A549 (cell line): Measurements from ENCODE around the gene PRKN. TPM values are rescaled to one million over a fixed set of nuclear protein-coding genes. Genes with fewer than 3 reads are reported as not detected.

Source experiments
- ATAC-seq, 2 experiments: fragments of 200-7000 bp in 1 of 2; fragments of >200 bp in 1 of 2; cut with Nextera tagmentation in 1 of 2; cut with Tn5 transposase in 1 of 2; 3 replicates each; pipeline versions ENCODE4 v1.8.0 to v1.9.1; 2018 to 2020; ENCODE audit warnings: mild to moderate bottlenecking in 1 of 2, moderate library complexity in 1 of 2
- CTCF ChIA-PET: fragments of 300-600 bp; sonication (Branson Sonifier 250); formaldehyde crosslinking; extraction: SDS; loops from one replicate; lab custom pipeline; 2021; ENCODE audit warnings: antibody characterized with exemption, inconsistent platforms; lab: Yijun Ruan, JAX
- POLR2A ChIA-PET: fragments of 350-600 bp; formaldehyde crosslinking; extraction: SDS; loops from one replicate; lab custom pipeline; 2021; ENCODE audit warnings: antibody characterized with exemption, inconsistent platforms; lab: Yijun Ruan, JAX
- DNase-seq, 2 experiments: peaks; one replicate each; pipeline versions ENCODE4 v3.0.0 to v3.0.0-alpha.2; 2011 to 2016; ENCODE audit warnings: low read depth in 1 of 2, low spot score in 1 of 2
- FAIRE-seq: peaks from 2 replicates; lab custom pipeline; 2011; peaks lifted over from hg19 to GRCh38; lab: Jason Lieb, UNC
- H3K27ac ChIP-seq, 2 experiments: fragments of >200 bp; sonication (Bioruptor Twin); formaldehyde crosslinking; 3 replicates each; pipeline ENCODE4 v1.5.1; 2016 to 2017
- H3K4me1 ChIP-seq: fragments of >200 bp; sonication (Bioruptor Twin); formaldehyde crosslinking; 3 replicates; pipeline ENCODE4 v1.6.1; 2016
- H3K4me2 ChIP-seq: fragments of >200 bp; sonication (Bioruptor Twin); formaldehyde crosslinking; 3 replicates; pipeline ENCODE4 v1.6.1; 2016
- H3K4me3 ChIP-seq: fragments of >200 bp; sonication (Bioruptor Twin); formaldehyde crosslinking; 3 replicates; pipeline ENCODE4 v1.5.1; 2016
- H3K9me3 ChIP-seq: fragments of >200 bp; sonication (Bioruptor Twin); formaldehyde crosslinking; 3 replicates; pipeline ENCODE4 v1.6.1; 2016
- BHLHE40 ChIP-seq: IDR thresholded peaks from 2 replicates; pipeline ENCODE4 v1.6.1; 2012; ENCODE audit warnings: low read depth, low read length, inconsistent platforms
- CEBPB ChIP-seq, 2 experiments: fragments of >200 bp in 1 of 2; sonication (Bioruptor Twin) in 1 of 2; formaldehyde crosslinking in 1 of 2; IDR thresholded peaks; 2 replicates each; pipeline ENCODE4 v1.6.1; 2012 to 2016
- CTCF ChIP-seq: fragments of >200 bp; sonication (Bioruptor Twin); formaldehyde crosslinking; IDR thresholded peaks from 3 replicates; pipeline ENCODE4 v1.5.1; 2016
- E2F6 ChIP-seq: IDR thresholded peaks from 2 replicates; pipeline ENCODE4 v1.6.1; 2012; ENCODE audit warnings: low read depth, borderline replicate concordance
- ELK1 ChIP-seq: fragments of 150-350 bp; IDR thresholded peaks from 2 replicates; pipeline ENCODE4 v1.6.1; 2014; ENCODE audit warnings: low read depth, mild to moderate bottlenecking, low read length
- EP300 ChIP-seq, 2 experiments: fragments of >200 bp; sonication (Bioruptor Twin); formaldehyde crosslinking; IDR thresholded peaks; 2 replicates in 1 of 2; 3 replicates in 1 of 2; pipeline ENCODE4 v1.6.1; 2016 to 2017
- ESRRA ChIP-seq: fragments of 150-350 bp; IDR thresholded peaks from 2 replicates; pipeline ENCODE4 v1.6.1; 2014; ENCODE audit warnings: mild to moderate bottlenecking, low read length, borderline replicate concordance
- FOSL2 ChIP-seq, 2 experiments: fragments of 450-650 bp in 1 of 2; fragments of >200 bp in 1 of 2; sonication (Bioruptor Twin) in 1 of 2; formaldehyde crosslinking; IDR thresholded peaks; 2 replicates each; pipeline versions ENCODE4 v1.5.0 to v1.6.1; 2016 to 2020; ENCODE audit warnings: mild to moderate bottlenecking in 1 of 2, moderate library complexity in 1 of 2
- FOXS1 ChIP-seq: fragments of 250-450 bp; sonication (Bioruptor Pico); IDR thresholded peaks from 2 replicates; pipeline ENCODE4 v1.5.0; 2020; ENCODE audit warnings: mild to moderate bottlenecking, moderate library complexity
- GATA3 ChIP-seq: IDR thresholded peaks from 2 replicates; pipeline ENCODE4 v1.6.1; 2012; ENCODE audit warnings: borderline replicate concordance
- HEYL ChIP-seq: fragments of 250-450 bp; sonication (Bioruptor Pico); IDR thresholded peaks from 2 replicates; pipeline ENCODE4 v1.8.0; 2021; ENCODE audit warnings: mild to moderate bottlenecking, moderate library complexity
- HMGXB4 ChIP-seq: fragments of 250-450 bp; sonication (Bioruptor Pico); IDR thresholded peaks from 2 replicates; pipeline ENCODE4 v1.5.0; 2021; ENCODE audit warnings: mild to moderate bottlenecking, moderate library complexity, borderline replicate concordance
- HOXA7 ChIP-seq: fragments of 250-450 bp; sonication (Bioruptor Pico); IDR thresholded peaks from 2 replicates; pipeline ENCODE4 v1.5.0; 2020; ENCODE audit warnings: mild to moderate bottlenecking, moderate library complexity
- HOXB13 ChIP-seq: fragments of 250-450 bp; sonication (Bioruptor Pico); IDR thresholded peaks from 2 replicates; pipeline ENCODE4 v1.5.0; 2020; ENCODE audit warnings: low read depth, mild to moderate bottlenecking, moderate library complexity
- JUN ChIP-seq, 2 experiments: fragments of >200 bp; sonication (Bioruptor Twin); formaldehyde crosslinking; IDR thresholded peaks; 2 replicates in 1 of 2; 3 replicates in 1 of 2; pipeline ENCODE4 v1.6.1; 2016 to 2017
- JUNB ChIP-seq: fragments of >200 bp; sonication (Bioruptor Twin); formaldehyde crosslinking; IDR thresholded peaks from 2 replicates; pipeline ENCODE4 v1.6.1; 2016
- MAFK ChIP-seq: fragments of 450-650 bp; IDR thresholded peaks from 2 replicates; pipeline ENCODE4 v1.6.1; 2014; ENCODE audit not compliant: partially characterized antibody
- MAX ChIP-seq: IDR thresholded peaks from 2 replicates; pipeline ENCODE4 v1.6.1; 2012
- NFE2L2 ChIP-seq: fragments of 150-350 bp; conservative IDR thresholded peaks from 2 replicates; pipeline ENCODE4 v1.6.1; 2014; ENCODE audit warnings: low read length
- PBX3 ChIP-seq: IDR thresholded peaks from 2 replicates; pipeline ENCODE4 v1.6.1; 2012
- RAD21 ChIP-seq, 2 experiments: fragments of >200 bp in 1 of 2; sonication (Bioruptor Twin) in 1 of 2; formaldehyde crosslinking in 1 of 2; IDR thresholded peaks in 1 of 2; conservative IDR thresholded peaks in 1 of 2; 2 replicates in 1 of 2; 3 replicates in 1 of 2; pipeline ENCODE4 v1.6.1; 2012 to 2018; ENCODE audit warnings: inconsistent platforms in 1 of 2
- RFX5 ChIP-seq: fragments of 450-650 bp; IDR thresholded peaks from 2 replicates; pipeline ENCODE4 v1.7.1; 2014; ENCODE audit warnings: antibody characterized with exemption, mild to moderate bottlenecking, moderate library complexity
- SMC3 ChIP-seq: fragments of >200 bp; sonication (Bioruptor Twin); formaldehyde crosslinking; IDR thresholded peaks from 3 replicates; pipeline ENCODE4 v1.6.1; 2018; ENCODE audit warnings: inconsistent platforms
- WGBS: methylation state at CpG from one replicate; pipeline ENCODE4 v1.1.6; 2017; ENCODE audit errors: missing lambda C conversion rate; 5-methylcytosine and 5-hydroxymethylcytosine counted together
- polyA plus RNA-seq, 4 experiments: library from polyadenylated mRNA; depleted of rRNA in 3 of 4; stranded (reverse); fragments of >200 nt; fragmentation: RNase III in 1 of 4; extraction: RNeasy Plus Mini Kit Qiagen cat#74134 plus additional on column Dnase treatment in 1 of 4; gene quantifications; 2 replicates in 3 of 4; 3 replicates in 1 of 4; pipeline ENCODE4 v1.2.3, GENCODE V29; 2011 to 2017

The PRKN gene
- polyA plus RNA-seq, 2 of the 4 experiments (the other 2 are of a cell fraction) = 0.36 to 0.39 TPM

- TF ChIP-seq HMGXB4 (CRISPR knock-in tag) = no peak
- TF ChIP-seq NFE2L2 = peak; percentile 93
- TF ChIP-seq HOXB13 = no peak; the same call in 1 of the 2 replicates
- TF ChIP-seq BHLHE40 = no peak
- TF ChIP-seq HOXA7 (CRISPR knock-in tag) = no peak
- no peak for TF ChIP-seq ESRRA
- no peak for TF ChIP-seq FOXS1 (CRISPR knock-in tag)
- no peak for TF ChIP-seq E2F6
- peak; percentile 96 for TF ChIP-seq MAFK
These were observed 663.9 kb downstream of the PRKN start (continued) for GRCh38 chr6:162063666-162064065.

- DNase-seq = peak; percentile 62 to 93
- peak overlapping the region; percentile 75 for H3K4me2 ChIP-seq
- peak overlapping the region; percentile 82 to 89 for H3K27ac ChIP-seq
- H3K9me3 ChIP-seq = no peaks in the 10 kb centered on the region
- H3K4me1 ChIP-seq = peaks cover 42% of the 10 kb centered on the region
- peak; percentile 51 for FAIRE-seq
- 8% methylated on average over 11 of the region's 11 CpGs for WGBS
- peak; percentile 90 to 91 for ATAC-seq
- no peak overlapping the region for H3K4me3 ChIP-seq
- POLR2A ChIA-PET = no interaction called here
- TF ChIP-seq RFX5 = peak; percentile 62; the same call in 1 of the 2 replicates
- TF ChIP-seq PBX3 = no peak
- peak; percentile 79 to 85 for TF ChIP-seq CEBPB (IDR thresholded peaks at IDR 0.05)
- peak in 1 of 2 experiments; percentile 11; a peak in 3 of 5 replicates for TF ChIP-seq RAD21 (conservative IDR thresholded peaks at IDR 0.05 in 1 of 2, IDR thresholded peaks at IDR 0.05 in 1 of 2)
- TF ChIP-seq SMC3 = peak; percentile 28; the same call in 1 of the 3 replicates
- no peak for TF ChIP-seq ELK1
- peak; percentile 41 to 69; a peak in 3 of 5 replicates for TF ChIP-seq EP300 (IDR thresholded peaks at IDR 0.05)
- peak; percentile 81 for TF ChIP-seq MAX
- TF ChIP-seq JUNB = peak; percentile 75
- TF ChIP-seq GATA3 = peak; percentile 54; the same call in 1 of the 2 replicates
- peak; percentile 28; the same call in 1 of the 2 replicates for TF ChIP-seq FOSL2 (IDR thresholded peaks at IDR 0.05)
- peak; percentile 85 for TF ChIP-seq FOSL2 (CRISPR knock-in tag; IDR thresholded peaks at IDR 0.05)
- no peak for TF ChIP-seq CTCF
- peak; percentile 59 to 73; a peak in 4 of 5 replicates for TF ChIP-seq JUN (IDR thresholded peaks at IDR 0.05)
- no peak for TF ChIP-seq HEYL (CRISPR knock-in tag)
- CTCF ChIA-PET = no interaction called here
These were observed 669.2 kb downstream of the PRKN start for GRCh38 chr6:162058281-162058875.
